ENCODE results near the gene PGC. TPM values are rescaled to one million over a fixed set of nuclear protein-coding genes. Genes with fewer than 3 reads are reported as not detected.
A peak's percentile ranks its signal among the peaks of the same experiment; 100 is the strongest.

PGC gene
- total and polyA plus RNA-seq, 9 of the 15 experiments (the other 6 are each of a cell fraction or from before 2014, with no cell fraction given), result 0.17 to 0.40 TPM; not detected in 7

DNA sequence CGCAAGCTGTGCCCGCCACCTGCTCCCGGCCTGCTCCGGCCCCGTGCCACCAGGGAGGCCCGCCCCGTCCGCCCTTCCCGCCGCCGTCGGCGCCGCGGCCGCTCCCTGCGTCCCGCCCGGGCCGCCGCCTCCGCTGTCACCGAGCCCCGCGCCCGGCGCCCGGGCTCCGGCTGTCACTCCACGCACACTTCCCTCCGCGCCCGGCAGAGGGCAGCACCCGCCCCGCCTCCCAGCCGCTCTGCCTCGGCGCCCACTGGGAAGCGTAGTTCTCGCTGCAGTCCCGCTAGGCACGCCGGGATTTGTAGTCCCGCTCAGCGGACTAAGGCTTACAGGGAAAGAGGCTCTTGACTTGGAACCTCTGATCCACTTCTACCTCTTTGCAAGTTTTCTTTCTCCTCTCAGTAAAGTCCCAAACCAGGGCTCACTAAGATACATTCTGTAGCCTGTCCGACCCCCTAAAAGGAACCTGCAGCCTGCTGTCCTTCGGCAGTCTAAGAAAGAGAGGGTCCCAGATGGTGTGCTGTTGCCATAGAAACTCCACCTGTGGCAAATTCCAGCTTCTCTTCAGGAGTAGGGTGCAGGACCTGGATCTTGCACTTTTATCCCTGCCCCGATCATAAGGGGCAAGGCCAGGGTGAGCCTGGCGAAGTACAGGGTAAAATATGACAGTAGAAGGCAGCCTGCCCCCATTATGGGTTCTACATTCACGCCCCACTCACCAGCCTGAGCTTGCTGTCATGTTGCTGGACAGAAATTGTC is 11.6 kb downstream of the PGC start, which contains the start of gene TFEB (continued):
- TF ChIP-seq, protein P1, sequence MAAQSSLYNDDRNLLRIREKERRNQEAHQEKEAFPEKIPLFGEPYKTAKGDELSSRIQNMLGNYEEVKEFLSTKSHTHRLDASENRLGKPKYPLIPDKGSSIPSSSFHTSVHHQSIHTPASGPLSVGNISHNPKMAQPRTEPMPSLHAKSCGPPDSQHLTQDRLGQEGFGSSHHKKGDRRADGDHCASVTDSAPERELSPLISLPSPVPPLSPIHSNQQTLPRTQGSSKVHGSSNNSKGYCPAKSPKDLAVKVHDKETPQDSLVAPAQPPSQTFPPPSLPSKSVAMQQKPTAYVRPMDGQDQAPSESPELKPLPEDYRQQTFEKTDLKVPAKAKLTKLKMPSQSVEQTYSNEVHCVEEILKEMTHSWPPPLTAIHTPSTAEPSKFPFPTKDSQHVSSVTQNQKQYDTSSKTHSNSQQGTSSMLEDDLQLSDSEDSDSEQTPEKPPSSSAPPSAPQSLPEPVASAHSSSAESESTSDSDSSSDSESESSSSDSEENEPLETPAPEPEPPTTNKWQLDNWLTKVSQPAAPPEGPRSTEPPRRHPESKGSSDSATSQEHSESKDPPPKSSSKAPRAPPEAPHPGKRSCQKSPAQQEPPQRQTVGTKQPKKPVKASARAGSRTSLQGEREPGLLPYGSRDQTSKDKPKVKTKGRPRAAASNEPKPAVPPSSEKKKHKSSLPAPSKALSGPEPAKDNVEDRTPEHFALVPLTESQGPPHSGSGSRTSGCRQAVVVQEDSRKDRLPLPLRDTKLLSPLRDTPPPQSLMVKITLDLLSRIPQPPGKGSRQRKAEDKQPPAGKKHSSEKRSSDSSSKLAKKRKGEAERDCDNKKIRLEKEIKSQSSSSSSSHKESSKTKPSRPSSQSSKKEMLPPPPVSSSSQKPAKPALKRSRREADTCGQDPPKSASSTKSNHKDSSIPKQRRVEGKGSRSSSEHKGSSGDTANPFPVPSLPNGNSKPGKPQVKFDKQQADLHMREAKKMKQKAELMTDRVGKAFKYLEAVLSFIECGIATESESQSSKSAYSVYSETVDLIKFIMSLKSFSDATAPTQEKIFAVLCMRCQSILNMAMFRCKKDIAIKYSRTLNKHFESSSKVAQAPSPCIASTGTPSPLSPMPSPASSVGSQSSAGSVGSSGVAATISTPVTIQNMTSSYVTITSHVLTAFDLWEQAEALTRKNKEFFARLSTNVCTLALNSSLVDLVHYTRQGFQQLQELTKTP (IDR thresholded peaks at IDR 0.05; ENCODE audit: low read depth in 1 of 2, partially characterized antibody in 2 of 2), result peak in 1 of 2 experiments; percentile 97
- TF ChIP-seq JUND (IDR thresholded peaks at IDR 0.05; ENCODE audit: borderline replicate concordance, low read depth, low read length), result peak; percentile 75
- peak; percentile 30; the same call in 1 of the 3 replicates for TF ChIP-seq JUND (tag; IDR thresholded peaks at IDR 0.05; ENCODE audit: borderline replicate concordance, low read depth, low read length)
- TF ChIP-seq TBL1XR1 (IDR thresholded peaks at IDR 0.05; ENCODE audit: low read length in 2 of 2), result 0 out of 4 replicates have a peak, but pooled peaks of 1 of the 2 experiments have one; percentile 68
- TF ChIP-seq ZNF41 (CRISPR knock-in tag; conservative IDR thresholded peaks at IDR 0.05), result no peak
- TF ChIP-seq KDM2B (CRISPR knock-in tag; IDR thresholded peaks at IDR 0.05), result no peak; the same call in 1 of the 2 replicates
- no peak for TF ChIP-seq ZFP30 (CRISPR knock-in tag; IDR thresholded peaks at IDR 0.05; ENCODE audit: borderline replicate concordance)
- TF ChIP-seq, protein P2, sequence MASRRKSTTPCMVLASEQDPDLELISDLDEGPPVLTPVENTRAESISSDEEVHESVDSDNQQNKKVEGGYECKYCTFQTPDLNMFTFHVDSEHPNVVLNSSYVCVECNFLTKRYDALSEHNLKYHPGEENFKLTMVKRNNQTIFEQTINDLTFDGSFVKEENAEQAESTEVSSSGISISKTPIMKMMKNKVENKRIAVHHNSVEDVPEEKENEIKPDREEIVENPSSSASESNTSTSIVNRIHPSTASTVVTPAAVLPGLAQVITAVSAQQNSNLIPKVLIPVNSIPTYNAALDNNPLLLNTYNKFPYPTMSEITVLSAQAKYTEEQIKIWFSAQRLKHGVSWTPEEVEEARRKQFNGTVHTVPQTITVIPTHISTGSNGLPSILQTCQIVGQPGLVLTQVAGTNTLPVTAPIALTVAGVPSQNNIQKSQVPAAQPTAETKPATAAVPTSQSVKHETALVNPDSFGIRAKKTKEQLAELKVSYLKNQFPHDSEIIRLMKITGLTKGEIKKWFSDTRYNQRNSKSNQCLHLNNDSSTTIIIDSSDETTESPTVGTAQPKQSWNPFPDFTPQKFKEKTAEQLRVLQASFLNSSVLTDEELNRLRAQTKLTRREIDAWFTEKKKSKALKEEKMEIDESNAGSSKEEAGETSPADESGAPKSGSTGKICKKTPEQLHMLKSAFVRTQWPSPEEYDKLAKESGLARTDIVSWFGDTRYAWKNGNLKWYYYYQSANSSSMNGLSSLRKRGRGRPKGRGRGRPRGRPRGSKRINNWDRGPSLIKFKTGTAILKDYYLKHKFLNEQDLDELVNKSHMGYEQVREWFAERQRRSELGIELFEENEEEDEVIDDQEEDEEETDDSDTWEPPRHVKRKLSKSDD (conservative IDR thresholded peaks at IDR 0.05; ENCODE audit: low read length), result no peak
- no peak for TF ChIP-seq ADNP (tag; IDR thresholded peaks at IDR 0.05)
- no peak for TF ChIP-seq NBN (IDR thresholded peaks at IDR 0.05; ENCODE audit: low read depth)
- TF ChIP-seq, protein P3, sequence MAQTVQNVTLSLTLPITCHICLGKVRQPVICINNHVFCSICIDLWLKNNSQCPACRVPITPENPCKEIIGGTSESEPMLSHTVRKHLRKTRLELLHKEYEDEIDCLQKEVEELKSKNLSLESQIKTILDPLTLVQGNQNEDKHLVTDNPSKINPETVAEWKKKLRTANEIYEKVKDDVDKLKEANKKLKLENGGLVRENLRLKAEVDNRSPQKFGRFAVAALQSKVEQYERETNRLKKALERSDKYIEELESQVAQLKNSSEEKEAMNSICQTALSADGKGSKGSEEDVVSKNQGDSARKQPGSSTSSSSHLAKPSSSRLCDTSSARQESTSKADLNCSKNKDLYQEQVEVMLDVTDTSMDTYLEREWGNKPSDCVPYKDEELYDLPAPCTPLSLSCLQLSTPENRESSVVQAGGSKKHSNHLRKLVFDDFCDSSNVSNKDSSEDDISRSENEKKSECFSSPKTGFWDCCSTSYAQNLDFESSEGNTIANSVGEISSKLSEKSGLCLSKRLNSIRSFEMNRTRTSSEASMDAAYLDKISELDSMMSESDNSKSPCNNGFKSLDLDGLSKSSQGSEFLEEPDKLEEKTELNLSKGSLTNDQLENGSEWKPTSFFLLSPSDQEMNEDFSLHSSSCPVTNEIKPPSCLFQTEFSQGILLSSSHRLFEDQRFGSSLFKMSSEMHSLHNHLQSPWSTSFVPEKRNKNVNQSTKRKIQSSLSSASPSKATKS (CRISPR knock-in tag; IDR thresholded peaks at IDR 0.05), result no peak
- peak; percentile 57; the same call in 1 of the 2 replicates for TF ChIP-seq BHLHE40 (IDR thresholded peaks at IDR 0.05; ENCODE audit: low read length)
- peak in 2 of 3 experiments; percentile 59 to 75 for TF ChIP-seq YY1 (IDR thresholded peaks at IDR 0.05; ENCODE audit: borderline replicate concordance in 1 of 3, control insufficient read depth in 1 of 3, extremely low read depth in 1 of 3, insufficient read depth in 3 of 3, insufficient read length in 1 of 3, insufficient replicate concordance in 2 of 3, low read depth in 1 of 3, low read length in 2 of 3)
- TF ChIP-seq FOSL1 (tag; conservative IDR thresholded peaks at IDR 0.05), result no peak
- no peak for TF ChIP-seq CBFB (CRISPR knock-in tag; IDR thresholded peaks at IDR 0.05)
- no peak for TF ChIP-seq JUNB (CRISPR knock-in tag; conservative IDR thresholded peaks at IDR 0.05)
- TF ChIP-seq SP2 (IDR thresholded peaks at IDR 0.05; ENCODE audit: extremely low read depth, low read depth, low read length, poor library complexity, severe bottlenecking), result peak; percentile 36
